Calu3 (cell line): ENCODE measurements around the gene NFAM1. TPM values are rescaled to one million over a fixed set of nuclear protein-coding genes. Genes with fewer than 3 reads are reported as not detected.

Experiments used
- BruUV-seq: library from RNA; stranded (reverse); fragments of 400-500 nt; replicated peaks from 2 replicates; lab custom pipeline; 2021; lab: Mats Ljungman, UMichigan
- CTCF ChIA-PET: fragments of 300-600 bp; sonication (Branson Sonifier 250); formaldehyde crosslinking; loops from one replicate; lab custom pipeline; 2022; ENCODE audit warnings: antibody characterized with exemption; lab: Charles Lee
- DNase-seq: peaks from one replicate; pipeline ENCODE4 v3.0.0; 2022
- H3K27ac Mint-ChIP-seq: one replicate; pipeline ENCODE4 v1.8.0; 2022; ENCODE audit warnings: mixed read lengths; ENCODE audit not compliant: unreplicated experiment
- H3K27me3 Mint-ChIP-seq: one replicate; pipeline ENCODE4 v1.8.0; 2022; ENCODE audit warnings: mixed read lengths; ENCODE audit not compliant: unreplicated experiment
- H3K36me3 Mint-ChIP-seq: one replicate; pipeline ENCODE4 v1.8.0; 2022; ENCODE audit warnings: mild to moderate bottlenecking, moderate library complexity, mixed read lengths; ENCODE audit not compliant: insufficient read depth, unreplicated experiment
- H3K4me1 Mint-ChIP-seq: one replicate; pipeline ENCODE4 v1.8.0; 2022; ENCODE audit warnings: mild to moderate bottlenecking, low read depth, mixed read lengths; ENCODE audit not compliant: unreplicated experiment
- H3K4me3 Mint-ChIP-seq: one replicate; pipeline ENCODE4 v1.8.0; 2022; ENCODE audit warnings: mild to moderate bottlenecking, low read depth, moderate library complexity, mixed read lengths; ENCODE audit not compliant: unreplicated experiment
- H3K9me3 Mint-ChIP-seq: one replicate; pipeline ENCODE4 v1.8.0; 2022; ENCODE audit warnings: low read depth, mixed read lengths; ENCODE audit not compliant: unreplicated experiment
- CTCF ChIP-seq: fragments of 200-600 bp; IDR thresholded peaks from one replicate; pipeline ENCODE4 v1.8.0; 2022; ENCODE audit warnings: antibody characterized with exemption; ENCODE audit not compliant: unreplicated experiment
- intact Hi-C: fragments of 100-400 bp; cut with micrococcal nuclease; formaldehyde crosslinking; loops from one replicate; pipeline ENCODE4 v1.10.0; 2022; ENCODE audit not compliant: unreplicated experiment
- total RNA-seq: library from RNA; stranded (reverse); gene quantifications from 2 replicates; pipeline ENCODE4 v1.2.3, GENCODE V29; 2022

NFAM1 gene
- total RNA-seq, 1 experiment from 2014 or later = 0.50 TPM

- CTCF ChIA-PET = interaction anchor here (0.6 kb wide), 2 partner anchors 64 to 337 kb away, joined by 3 to 5 read pairs; no protein-coding TSS in a partner anchor
- intact Hi-C loops = loop anchor here (5.0 kb wide), 1 partner anchor 472 kb away; the partner anchor contains the start of gene SEPTIN3
- Mint-ChIP-seq H3K4me3 (peak overlapping the region; percentile 49), H3K27ac (no peak overlapping the region), H3K4me1 (peaks cover 29% of the 10 kb centered on the region), H3K9me3 (no peaks in the 10 kb centered on the region), H3K36me3 (peaks cover 10% of the 10 kb centered on the region), H3K27me3 (peaks cover 5% of the 10 kb centered on the region)
- BruUV-seq = no TSS peak
- no peak for TF ChIP-seq CTCF
- DNase-seq = no peak
Measured at GRCh38 chr22:42439021-42439567, 6.9 kb upstream of the NFAM1 start.

GRCh38 chr22:42438293-42438650, 6.1 kb upstream of the NFAM1 start:
- intact Hi-C loops = loop anchor here (5.0 kb wide), 1 partner anchor 471 kb away; the partner anchor contains the start of gene SEPTIN3
- H3K36me3 Mint-ChIP-seq = peaks cover 15% of the 10 kb centered on the region
- peaks cover 13% of the 10 kb centered on the region for H3K27me3 Mint-ChIP-seq
- no peaks in the 10 kb centered on the region for H3K9me3 Mint-ChIP-seq
- H3K4me1 Mint-ChIP-seq = peaks cover 23% of the 10 kb centered on the region
- no TSS peak for BruUV-seq
- no peak overlapping the region for H3K27ac Mint-ChIP-seq
- no peak for DNase-seq
- CTCF ChIA-PET = interaction anchor here (0.5 to 1.1 kb wide), 3 partner anchors 68 to 347 kb away, joined by 3 to 4 read pairs (median 4); partner anchors contain the start of gene NDUFA6
- peak overlapping the region; percentile 72 for H3K4me3 Mint-ChIP-seq
- no peak for TF ChIP-seq CTCF

GRCh38 chr22:42437488-42438292, 5.5 kb upstream of the NFAM1 start:
- BruUV-seq = no TSS peak
- H3K27me3 Mint-ChIP-seq = peaks cover 19% of the 10 kb centered on the region
- CTCF ChIA-PET = interaction anchor here (0.5 to 1.1 kb wide), 3 partner anchors 260 to 347 kb away, joined by 4 read pairs; partner anchors contain the start of gene NDUFA6
- no peaks in the 10 kb centered on the region for H3K9me3 Mint-ChIP-seq
- H3K4me3 Mint-ChIP-seq = peak overlapping the region; percentile 72
- intact Hi-C loops = loop anchor here (2.0 to 5.0 kb wide), 3 partner anchors 269 to 470 kb away; partner anchors contain the start of genes NDUFA6 and SEPTIN3
- peak; percentile 85 for DNase-seq
- peaks cover 15% of the 10 kb centered on the region for H3K36me3 Mint-ChIP-seq
- H3K27ac Mint-ChIP-seq = no peak overlapping the region
- TF ChIP-seq CTCF = peak; percentile 99
- peaks cover 23% of the 10 kb centered on the region for H3K4me1 Mint-ChIP-seq

GRCh38 chr22:42436404-42436803, 4.2 kb upstream of the NFAM1 start:
- peaks cover 32% of the 10 kb centered on the region for H3K27me3 Mint-ChIP-seq
- H3K4me1 Mint-ChIP-seq = peaks cover 23% of the 10 kb centered on the region
- H3K4me3 Mint-ChIP-seq = no peak overlapping the region
- DNase-seq = no peak
- intact Hi-C loops = loop anchor here (2.0 to 5.0 kb wide), 3 partner anchors 268 to 469 kb away; partner anchors contain the start of genes NDUFA6 and SEPTIN3
- H3K27ac Mint-ChIP-seq = no peak overlapping the region
- no peak for TF ChIP-seq CTCF
- H3K36me3 Mint-ChIP-seq = peaks cover 15% of the 10 kb centered on the region
- H3K9me3 Mint-ChIP-seq = no peaks in the 10 kb centered on the region
- CTCF ChIA-PET = interaction anchor here (0.7 to 1.0 kb wide), 3 partner anchors 123 to 467 kb away, joined by 3 to 5 read pairs (median 3); partner anchors contain the start of gene SEPTIN3
- BruUV-seq = no TSS peak
